ENCODE results near the gene ST8SIA6.
"Not testable (repeated sequence)": the region's sequence is repeated elsewhere in the genome, so short reads cannot be mapped to it uniquely, and the experiment has no call there.

The ST8SIA6 gene

DNA sequence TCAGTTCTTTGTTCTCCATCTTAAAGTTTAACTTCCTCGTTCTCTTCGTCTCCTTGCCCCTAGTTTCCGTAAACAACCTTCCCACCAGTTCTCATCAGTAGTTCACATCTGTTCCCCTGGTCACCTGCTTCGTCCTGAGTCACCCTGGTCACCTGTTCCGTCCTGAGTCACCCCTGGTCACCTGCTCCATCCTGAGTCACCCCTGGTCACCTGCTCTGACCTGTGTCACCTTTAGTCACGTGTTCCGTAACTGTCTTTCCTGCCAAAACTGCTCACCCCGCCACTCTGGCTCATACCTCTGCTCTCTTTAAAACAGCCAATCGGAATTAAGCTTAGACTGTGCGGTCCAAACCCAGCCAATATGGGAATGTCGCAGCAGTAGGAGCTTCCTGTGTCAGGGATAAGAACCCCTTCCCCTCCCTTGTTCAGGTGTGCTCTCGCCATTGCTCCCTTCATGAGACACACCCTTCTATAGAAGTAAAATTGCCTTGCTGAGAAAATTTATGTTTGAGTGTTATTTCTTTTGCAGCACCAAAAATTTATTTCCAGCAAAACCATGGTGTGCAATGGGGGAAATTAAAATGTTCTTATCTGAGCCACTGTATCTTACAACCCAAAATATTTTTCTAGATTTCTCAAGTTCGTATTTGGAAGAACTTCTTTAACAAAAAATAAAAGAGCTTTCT is 114.1 kb downstream of the ST8SIA6 start:
- no peak for DNase-seq

DNA sequence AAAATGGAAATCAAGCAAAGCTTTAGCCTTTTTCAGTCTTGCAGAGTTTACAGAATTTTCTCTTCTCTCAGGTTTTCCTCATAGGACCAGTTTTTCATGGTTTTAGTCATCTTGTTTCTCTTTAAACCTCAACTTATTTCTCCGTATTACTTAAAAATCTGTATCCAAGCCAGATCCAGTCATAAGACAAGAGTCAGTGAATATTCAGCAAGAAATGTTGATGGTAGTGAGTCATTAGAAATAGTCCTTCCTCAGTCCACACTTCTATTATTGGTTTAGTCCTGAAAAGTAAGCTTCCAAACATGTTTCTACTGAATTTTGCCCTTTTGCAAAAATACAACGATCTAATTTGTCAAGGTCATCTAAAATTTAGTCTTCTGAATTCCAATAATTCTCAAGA is 119.3 kb downstream of the ST8SIA6 start:
- DNase-seq: no peak

DNA sequence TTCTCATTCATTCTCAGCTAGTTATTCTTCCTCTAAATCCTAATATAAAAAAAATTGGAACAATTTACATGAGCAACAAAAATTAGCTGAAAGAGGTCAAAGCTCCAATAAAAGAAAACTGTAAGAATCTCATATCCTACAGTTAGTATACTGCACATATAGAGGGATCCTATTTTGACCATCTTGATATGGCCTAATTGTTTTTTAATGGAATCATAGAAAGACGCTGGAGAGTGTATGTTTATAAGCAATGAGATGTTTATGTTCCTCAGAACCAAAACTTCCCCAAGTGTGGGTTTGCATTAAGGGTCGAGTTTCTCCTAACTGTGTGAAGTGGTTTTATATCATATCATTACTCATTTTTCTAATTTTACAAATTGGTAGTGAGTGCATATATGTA is 123.9 kb downstream of the ST8SIA6 start:
- no peak for DNase-seq

DNA sequence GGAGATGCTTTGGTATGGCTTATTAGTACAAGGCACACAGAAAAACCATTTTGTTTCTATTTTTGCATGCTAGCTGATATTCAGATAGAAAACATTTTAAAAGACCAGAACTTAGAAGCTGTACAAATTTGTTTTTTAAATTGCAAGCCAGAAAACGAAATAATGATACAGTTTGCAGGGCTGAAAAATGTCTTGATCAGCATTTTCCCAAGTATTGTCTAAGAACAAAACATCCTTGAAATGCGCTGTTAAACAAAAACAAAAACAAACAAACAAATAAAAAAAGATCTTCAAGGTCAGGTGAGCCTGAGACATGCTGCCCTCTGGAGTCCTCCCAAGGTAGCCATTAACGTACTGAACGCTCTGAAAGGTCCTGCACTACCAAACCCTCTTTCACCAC is 128.0 kb downstream of the ST8SIA6 start:
- no peak for DNase-seq

DNA sequence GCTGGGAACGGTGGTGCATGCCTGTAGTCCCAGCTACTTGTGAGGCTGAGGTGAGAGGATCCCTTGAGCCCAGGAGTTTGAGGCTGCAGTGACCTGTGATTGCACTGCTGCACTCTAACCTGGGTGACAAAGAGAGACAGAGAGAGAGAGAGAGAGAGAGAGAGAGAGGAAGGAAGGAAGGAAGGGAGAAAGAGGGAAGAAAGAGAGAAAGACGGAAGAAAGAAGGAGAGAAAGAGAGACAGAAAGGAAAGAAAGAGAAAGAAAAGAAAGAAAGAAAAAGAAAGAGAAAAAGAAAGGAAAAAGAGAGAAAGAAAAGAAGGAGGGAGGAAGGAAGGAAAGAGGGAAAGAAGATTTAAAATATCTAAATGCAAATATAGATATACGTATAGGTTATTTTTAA is 132.4 kb downstream of the ST8SIA6 start:
- not testable (repeated sequence) for DNase-seq

DNA sequence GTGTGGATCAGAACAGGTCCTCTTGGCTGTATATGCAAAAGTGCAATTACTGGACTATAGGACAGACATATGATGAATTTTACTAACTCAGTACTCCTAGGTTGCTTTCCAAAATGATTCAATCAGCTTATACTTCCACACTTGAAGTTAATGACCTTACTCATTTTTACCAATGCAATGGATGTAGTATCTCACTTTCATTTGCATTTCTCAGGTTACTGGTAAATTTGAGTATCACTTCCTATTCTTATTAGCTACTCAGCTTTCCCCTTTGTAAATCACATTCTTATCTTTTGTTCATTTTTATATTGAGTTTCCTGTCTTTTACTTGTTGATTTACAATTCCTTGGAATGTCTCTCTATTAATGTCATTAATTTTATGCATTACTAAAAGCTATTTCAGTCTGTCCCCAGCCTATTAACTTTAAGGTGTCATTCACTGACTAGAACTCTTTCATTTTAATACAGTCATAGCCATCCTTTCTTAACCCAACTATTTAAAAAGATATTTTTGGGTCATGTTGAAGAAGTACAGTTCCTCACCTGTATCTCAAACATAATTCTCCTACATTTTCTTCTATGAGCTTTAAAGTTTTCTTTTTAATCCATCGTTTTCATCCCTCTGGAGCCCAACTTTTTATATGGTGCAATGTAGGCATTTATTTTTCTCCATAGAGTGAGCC is 137.8 kb downstream of the ST8SIA6 start:
- DNase-seq: no peak

DNA sequence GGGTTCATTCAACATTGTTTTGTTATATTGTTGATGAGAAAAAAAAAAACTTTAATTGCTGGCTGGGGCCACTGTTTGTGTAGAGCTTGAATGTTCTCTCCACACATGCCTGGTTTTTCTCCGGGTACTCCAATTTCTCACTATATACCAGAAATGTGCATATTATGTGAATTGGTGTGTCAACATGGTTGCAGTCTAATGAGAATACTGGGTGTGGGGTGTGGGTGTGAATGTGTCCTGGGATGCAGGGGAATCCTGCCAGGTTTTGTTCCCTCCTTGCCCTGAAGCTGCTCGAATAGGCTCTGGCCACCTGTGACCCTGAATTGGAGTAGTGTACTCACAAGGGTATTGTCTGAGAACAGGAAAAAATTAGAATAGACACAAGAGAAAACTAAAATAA is 145.0 kb downstream of the ST8SIA6 start:
- no peak for DNase-seq

DNA sequence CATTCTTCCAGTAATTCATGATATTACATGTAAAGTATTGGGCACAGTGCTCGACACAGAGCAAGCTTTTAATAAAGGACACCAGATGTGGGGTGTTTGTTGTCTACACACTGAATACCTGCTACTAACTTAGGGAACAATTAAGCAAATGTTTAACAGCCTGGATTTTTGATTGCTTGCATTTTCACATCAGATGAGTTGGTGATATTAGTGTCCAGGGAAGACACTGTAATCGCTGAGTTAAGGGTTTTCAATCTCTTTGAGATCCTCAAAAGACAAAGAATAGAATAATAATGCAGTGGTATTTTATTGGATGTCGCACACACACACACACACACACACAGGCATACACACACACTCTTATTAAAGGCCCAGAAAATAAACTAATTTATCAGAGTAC is 147.3 kb downstream of the ST8SIA6 start:
- DNase-seq: no peak

DNA sequence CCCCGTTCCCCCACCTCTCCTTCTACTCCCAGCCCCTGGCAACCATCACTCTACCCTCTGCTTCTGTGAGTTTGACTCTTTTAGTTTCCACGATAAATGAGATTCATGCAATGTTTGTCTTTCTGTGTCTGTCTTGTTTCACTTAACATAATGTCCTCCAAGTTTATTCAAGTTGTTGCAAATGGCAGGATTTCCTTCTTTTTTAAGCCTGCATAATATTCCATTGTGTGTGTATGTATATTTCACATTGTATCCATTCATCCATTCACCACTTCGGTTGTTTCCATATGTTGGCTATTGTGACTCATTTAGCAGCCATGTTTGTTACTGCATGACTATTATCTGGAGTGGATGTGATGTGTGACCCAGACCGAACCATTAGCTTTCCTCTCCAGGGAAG is 162.0 kb downstream of the ST8SIA6 start:
- DNase-seq: no peak

DNA sequence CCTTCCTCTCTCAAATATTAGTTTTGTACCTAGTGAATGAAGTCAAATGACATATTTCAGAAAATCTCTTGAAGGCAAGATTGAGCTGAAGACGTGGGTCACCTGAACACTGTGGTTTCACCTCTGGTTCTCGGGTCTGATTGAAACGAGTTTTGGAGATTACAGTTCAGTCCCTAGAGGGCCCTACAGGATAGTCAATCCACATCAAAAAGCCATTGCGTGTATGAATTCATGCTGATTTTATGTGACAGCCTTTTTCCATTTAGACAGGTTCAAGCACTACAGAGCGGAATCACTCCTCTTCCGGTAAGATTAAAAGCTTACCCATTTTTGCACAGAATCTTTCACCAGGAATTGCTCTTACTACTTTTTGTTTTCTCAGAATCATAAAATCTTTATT is 164.2 kb downstream of the ST8SIA6 start:
- DNase-seq: no peak

DNA sequence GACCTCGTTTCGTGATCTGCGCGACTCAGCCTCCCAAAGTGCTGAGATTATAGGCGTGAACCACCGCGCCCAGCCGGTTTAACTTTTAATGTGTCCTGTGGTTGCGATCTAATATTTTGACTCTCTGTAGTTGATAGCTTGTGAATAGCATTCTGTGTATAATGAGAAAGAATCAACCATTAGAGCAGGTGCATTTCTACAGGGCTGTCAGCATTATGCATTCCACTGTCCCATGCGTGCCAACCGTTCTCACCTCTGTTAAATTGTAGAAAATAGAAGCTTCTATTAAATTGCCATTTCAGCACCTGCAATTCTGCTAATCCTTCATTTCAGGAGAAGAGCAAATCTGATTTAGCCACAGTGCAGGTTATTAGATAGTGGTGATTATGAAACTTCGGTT is 164.6 kb downstream of the ST8SIA6 start:
- no peak for DNase-seq

- DNase-seq: no peak
Measured at GRCh38 chr10:17286562-17287550, 167.5 kb downstream of the ST8SIA6 start.

GRCh38 chr10:17282311-17282710 is 172.1 kb downstream of the ST8SIA6 start:
- DNase-seq: no peak

DNA sequence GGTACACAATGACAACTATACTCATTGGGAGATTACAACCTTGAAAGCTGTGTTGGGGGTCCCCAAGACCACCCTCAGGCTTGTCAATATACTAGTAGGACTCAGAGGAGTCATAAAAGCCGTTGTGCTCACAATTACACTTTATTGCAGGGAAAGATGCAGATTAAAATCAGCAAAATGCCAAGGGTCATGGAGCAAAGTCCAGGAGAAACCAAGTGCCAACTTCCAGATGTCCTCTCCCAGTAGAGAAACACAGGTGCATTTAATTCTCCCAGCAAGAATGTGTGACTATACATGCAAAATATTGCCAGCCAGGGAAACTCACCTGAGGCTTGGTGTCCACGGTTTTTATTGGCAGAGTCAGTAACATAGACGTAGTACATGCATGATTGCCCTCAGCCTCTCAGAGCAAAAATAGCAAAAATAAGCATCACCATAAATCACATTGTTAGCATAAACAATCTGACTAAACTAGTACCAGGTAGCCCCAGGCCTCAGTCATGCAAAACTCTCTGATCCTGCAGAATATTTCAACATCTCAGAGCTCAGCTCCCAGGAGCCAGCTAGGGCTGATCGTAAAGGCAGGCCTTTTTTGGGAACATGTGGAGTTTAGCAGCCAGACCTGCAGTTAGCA is 175.7 kb downstream of the ST8SIA6 start:
- no peak for DNase-seq

- no peak for DNase-seq
Measured at GRCh38 chr10:17276756-17277424, 177.5 kb downstream of the ST8SIA6 start.

DNA sequence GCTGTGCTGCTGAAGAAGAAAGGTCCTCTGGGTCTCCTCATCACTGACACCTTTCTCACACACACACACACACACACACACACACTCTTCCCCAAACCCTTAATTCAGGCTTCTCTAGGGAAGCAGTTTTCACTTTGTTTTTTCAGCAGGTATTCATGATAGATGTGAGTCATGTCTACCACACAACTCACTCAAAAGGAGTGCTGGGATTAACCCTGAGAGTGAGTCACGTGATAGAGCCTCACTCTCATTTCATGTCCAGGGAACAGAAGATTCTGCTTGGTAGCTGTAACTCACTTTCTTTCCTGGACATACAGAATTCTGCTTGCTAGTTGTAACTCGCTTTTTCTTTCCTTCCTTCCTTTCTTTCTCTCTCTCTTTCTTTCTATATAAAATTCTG is 181.0 kb downstream of the ST8SIA6 start:
- DNase-seq: no peak

- no peak for DNase-seq
Measured at GRCh38 chr10:17272648-17273047, 181.7 kb downstream of the ST8SIA6 start.

Measured in C1 segment of cervical spinal cord (tissue), 14 donors.